ENCODE results near the gene CPSF3. TPM values are rescaled to one million over a fixed set of nuclear protein-coding genes. Genes with fewer than 3 reads are reported as not detected.

The CPSF3 gene
- total and polyA plus RNA-seq, 4 donors = 34.9 to 39.2 (median 35.1) TPM

GRCh38 chr2:9460441-9461017 lies 37.1 kb downstream of the CPSF3 start:
- H3K27me3 ChIP-seq (ENCODE audit: control insufficient read depth, insufficient read depth, low read length) = no peaks in the 10 kb centered on the region
- H3K9me3 ChIP-seq (ENCODE audit: control insufficient read depth, insufficient read depth, low read length) = no peaks in the 10 kb centered on the region
- H3K4me1 ChIP-seq (ENCODE audit: control insufficient read depth, insufficient read depth, low read length) = no peaks in the 10 kb centered on the region
- peaks cover 32% of the 10 kb centered on the region for H3K36me3 ChIP-seq (ENCODE audit: control insufficient read depth, insufficient read depth, low read length)
- no CpG with 5 or more reads among the region's 3 CpGs for WGBS (ENCODE audit: insufficient coverage)
- H3K4me3 ChIP-seq (ENCODE audit: low read depth, low read length) = no peak overlapping the region
- H3K27ac ChIP-seq (ENCODE audit: low read depth, low read length) = no peak overlapping the region
- DNase-seq (ENCODE audit: low read depth in 4 of 6, low spot score in 6 of 6) = no peak

GRCh38 chr2:9461079-9461478 lies 37.6 kb downstream of the CPSF3 start:
- H3K9me3 ChIP-seq (ENCODE audit: control insufficient read depth, insufficient read depth, low read length) = no peaks in the 10 kb centered on the region
- no peak overlapping the region for H3K4me3 ChIP-seq (ENCODE audit: low read depth, low read length)
- no peaks in the 10 kb centered on the region for H3K27me3 ChIP-seq (ENCODE audit: control insufficient read depth, insufficient read depth, low read length)
- H3K36me3 ChIP-seq (ENCODE audit: control insufficient read depth, insufficient read depth, low read length) = peaks cover 34% of the 10 kb centered on the region
- no peak for DNase-seq (ENCODE audit: low read depth in 4 of 6, low spot score in 6 of 6)
- no peak overlapping the region for H3K27ac ChIP-seq (ENCODE audit: low read depth, low read length)
- whole genome bisulfite sequencing (ENCODE audit: insufficient coverage) = 100% methylated on average over 1 of the region's 3 CpGs
- no peaks in the 10 kb centered on the region for H3K4me1 ChIP-seq (ENCODE audit: control insufficient read depth, insufficient read depth, low read length)

- peaks cover 38% of the 10 kb centered on the region for H3K36me3 ChIP-seq (ENCODE audit: control insufficient read depth, insufficient read depth, low read length)
- no peak overlapping the region for H3K27ac ChIP-seq (ENCODE audit: low read depth, low read length)
- H3K9me3 ChIP-seq (ENCODE audit: control insufficient read depth, insufficient read depth, low read length) = no peaks in the 10 kb centered on the region
- 75% methylated on average over 2 of the region's 5 CpGs for WGBS (ENCODE audit: insufficient coverage)
- peak in 1 of 6 donors; percentile 51 for DNase-seq (ENCODE audit: low read depth in 4 of 6, low spot score in 6 of 6)
- no peaks in the 10 kb centered on the region for H3K4me1 ChIP-seq (ENCODE audit: control insufficient read depth, insufficient read depth, low read length)
- H3K4me3 ChIP-seq (ENCODE audit: low read depth, low read length) = no peak overlapping the region
- no peaks in the 10 kb centered on the region for H3K27me3 ChIP-seq (ENCODE audit: control insufficient read depth, insufficient read depth, low read length)
These were observed 38.9 kb downstream of the CPSF3 start for GRCh38 chr2:9462313-9462712.

- Histone ChIP-seq H3K9me3 (ENCODE audit: control insufficient read depth, insufficient read depth, low read length) (no peaks in the 10 kb centered on the region), H3K4me3 (ENCODE audit: low read depth, low read length) (no peak overlapping the region), H3K36me3 (ENCODE audit: control insufficient read depth, insufficient read depth, low read length) (peaks cover 36% of the 10 kb centered on the region), H3K27ac (ENCODE audit: low read depth, low read length) (no peak overlapping the region), H3K4me1 (ENCODE audit: control insufficient read depth, insufficient read depth, low read length) (no peaks in the 10 kb centered on the region), H3K27me3 (ENCODE audit: control insufficient read depth, insufficient read depth, low read length) (no peaks in the 10 kb centered on the region)
- DNase-seq (ENCODE audit: low read depth in 4 of 6, low spot score in 6 of 6) = peak in 1 of 6 donors; percentile 62
- WGBS (ENCODE audit: insufficient coverage) = 84% methylated on average over 5 of the region's 6 CpGs
These were observed 39.6 kb downstream of the CPSF3 start for GRCh38 chr2:9462886-9463697.

GRCh38 chr2:9463698-9464034 lies 40.2 kb downstream of the CPSF3 start:
- Histone ChIP-seq H3K27me3 (ENCODE audit: control insufficient read depth, insufficient read depth, low read length) (no peaks in the 10 kb centered on the region), H3K4me3 (ENCODE audit: low read depth, low read length) (no peak overlapping the region), H3K9me3 (ENCODE audit: control insufficient read depth, insufficient read depth, low read length) (no peaks in the 10 kb centered on the region), H3K36me3 (ENCODE audit: control insufficient read depth, insufficient read depth, low read length) (peaks cover 39% of the 10 kb centered on the region), H3K4me1 (ENCODE audit: control insufficient read depth, insufficient read depth, low read length) (no peaks in the 10 kb centered on the region), H3K27ac (ENCODE audit: low read depth, low read length) (no peak overlapping the region)
- no peak for DNase-seq (ENCODE audit: low read depth in 4 of 6, low spot score in 6 of 6)
- 93% methylated on average over 6 of the region's 7 CpGs for WGBS (ENCODE audit: insufficient coverage)

GRCh38 chr2:9465170-9465569 lies 41.7 kb downstream of the CPSF3 start:
- no peak for DNase-seq (ENCODE audit: low read depth in 4 of 6, low spot score in 6 of 6)
- no peak overlapping the region for H3K4me3 ChIP-seq (ENCODE audit: low read depth, low read length)
- 100% methylated on average over 2 of the region's 7 CpGs for WGBS (ENCODE audit: insufficient coverage)
- no peaks in the 10 kb centered on the region for H3K4me1 ChIP-seq (ENCODE audit: control insufficient read depth, insufficient read depth, low read length)
- no peaks in the 10 kb centered on the region for H3K9me3 ChIP-seq (ENCODE audit: control insufficient read depth, insufficient read depth, low read length)
- no peak overlapping the region for H3K27ac ChIP-seq (ENCODE audit: low read depth, low read length)
- no peaks in the 10 kb centered on the region for H3K27me3 ChIP-seq (ENCODE audit: control insufficient read depth, insufficient read depth, low read length)
- H3K36me3 ChIP-seq (ENCODE audit: control insufficient read depth, insufficient read depth, low read length) = peaks cover 37% of the 10 kb centered on the region

- no peaks in the 10 kb centered on the region for H3K9me3 ChIP-seq (ENCODE audit: control insufficient read depth, insufficient read depth, low read length)
- no peak overlapping the region for H3K27ac ChIP-seq (ENCODE audit: low read depth, low read length)
- H3K4me1 ChIP-seq (ENCODE audit: control insufficient read depth, insufficient read depth, low read length) = no peaks in the 10 kb centered on the region
- peaks cover 41% of the 10 kb centered on the region for H3K36me3 ChIP-seq (ENCODE audit: control insufficient read depth, insufficient read depth, low read length)
- H3K4me3 ChIP-seq (ENCODE audit: low read depth, low read length) = no peak overlapping the region
- H3K27me3 ChIP-seq (ENCODE audit: control insufficient read depth, insufficient read depth, low read length) = no peaks in the 10 kb centered on the region
- WGBS (ENCODE audit: insufficient coverage) = 97% methylated on average over 45 of the region's 46 CpGs
- no peak for DNase-seq (ENCODE audit: low read depth in 4 of 6, low spot score in 6 of 6)
These were observed 42.8 kb downstream of the CPSF3 start for GRCh38 chr2:9466147-9466683.

GRCh38 chr2:9467687-9468086 lies 44.2 kb downstream of the CPSF3 start:
- Histone ChIP-seq H3K4me1 (ENCODE audit: control insufficient read depth, insufficient read depth, low read length) (no peaks in the 10 kb centered on the region), H3K27me3 (ENCODE audit: control insufficient read depth, insufficient read depth, low read length) (no peaks in the 10 kb centered on the region), H3K9me3 (ENCODE audit: control insufficient read depth, insufficient read depth, low read length) (no peaks in the 10 kb centered on the region), H3K27ac (ENCODE audit: low read depth, low read length) (no peak overlapping the region), H3K36me3 (ENCODE audit: control insufficient read depth, insufficient read depth, low read length) (peaks cover 33% of the 10 kb centered on the region), H3K4me3 (ENCODE audit: low read depth, low read length) (no peak overlapping the region)
- no peak for DNase-seq (ENCODE audit: low read depth in 4 of 6, low spot score in 6 of 6)
- 100% methylated on average over 4 of the region's 10 CpGs for WGBS (ENCODE audit: insufficient coverage)

- peaks cover 18% of the 10 kb centered on the region for H3K4me1 ChIP-seq (ENCODE audit: control insufficient read depth, insufficient read depth, low read length)
- H3K27ac ChIP-seq (ENCODE audit: low read depth, low read length) = no peak overlapping the region
- WGBS (ENCODE audit: insufficient coverage) = no CpG with 5 or more reads among the region's 5 CpGs
- H3K4me3 ChIP-seq (ENCODE audit: low read depth, low read length) = no peak overlapping the region
- no peaks in the 10 kb centered on the region for H3K9me3 ChIP-seq (ENCODE audit: control insufficient read depth, insufficient read depth, low read length)
- peaks cover 23% of the 10 kb centered on the region for H3K36me3 ChIP-seq (ENCODE audit: control insufficient read depth, insufficient read depth, low read length)
- DNase-seq (ENCODE audit: low read depth in 4 of 6, low spot score in 6 of 6) = peak in 1 of 6 donors; percentile 82
- no peaks in the 10 kb centered on the region for H3K27me3 ChIP-seq (ENCODE audit: control insufficient read depth, insufficient read depth, low read length)
These were observed 47.8 kb downstream of the CPSF3 start for GRCh38 chr2:9471206-9471605.

- no peak for DNase-seq (ENCODE audit: low read depth in 4 of 6, low spot score in 6 of 6)
- H3K4me3 ChIP-seq (ENCODE audit: low read depth, low read length) = no peak overlapping the region
- H3K27ac ChIP-seq (ENCODE audit: low read depth, low read length) = no peak overlapping the region
- H3K36me3 ChIP-seq (ENCODE audit: control insufficient read depth, insufficient read depth, low read length) = peaks cover 27% of the 10 kb centered on the region
- no peaks in the 10 kb centered on the region for H3K27me3 ChIP-seq (ENCODE audit: control insufficient read depth, insufficient read depth, low read length)
- H3K4me1 ChIP-seq (ENCODE audit: control insufficient read depth, insufficient read depth, low read length) = peaks cover 18% of the 10 kb centered on the region
- no CpG with 5 or more reads among the region's 9 CpGs for WGBS (ENCODE audit: insufficient coverage)
- no peaks in the 10 kb centered on the region for H3K9me3 ChIP-seq (ENCODE audit: control insufficient read depth, insufficient read depth, low read length)
These were observed 49.1 kb downstream of the CPSF3 start for GRCh38 chr2:9472511-9472910.

Measured in spinal cord (tissue), 10 donors.